Transverse colon (tissue), 4 donors: ENCODE measurements around the gene LSM12. TPM values are rescaled to one million over a fixed set of nuclear protein-coding genes. Genes with fewer than 3 reads are reported as not detected.
A peak's percentile ranks its signal among the peaks of the same experiment; 100 is the strongest.

ENCODE experiments used
- DNase-seq: peaks from one replicate; pipeline ENCODE4 v3.0.0-alpha.2; 2019
- H3K27ac ChIP-seq, 4 donors: fragments of 200-600 bp; sonication (generic); 2 replicates each; pipeline ENCODE4 v1.5.1; 2016 to 2018; ENCODE audit warnings: inconsistent platforms in 4 of 4
- H3K27me3 ChIP-seq: fragments of 200-600 bp; sonication (generic); 2 replicates; pipeline ENCODE4 v1.5.1; 2017; ENCODE audit warnings: inconsistent platforms
- H3K36me3 ChIP-seq, 4 donors: fragments of 200-600 bp; sonication (generic); 2 replicates each; pipeline ENCODE4 v1.5.1; 2017 to 2019; ENCODE audit warnings: inconsistent platforms in 4 of 4
- H3K4me1 ChIP-seq, 4 donors: fragments of 200-600 bp; sonication (generic); 2 replicates each; pipeline ENCODE4 v1.5.1; 2017 to 2020; ENCODE audit warnings: inconsistent platforms in 4 of 4
- H3K4me3 ChIP-seq, 4 donors: fragments of 200-600 bp; sonication (generic); 1 replicate in 1 of 4; 2 replicates in 3 of 4; pipeline versions ENCODE4 v1.5.1 to v1.6.1; 2017 to 2019; ENCODE audit warnings: inconsistent platforms in 4 of 4
- H3K9me3 ChIP-seq, 2 donors: fragments of 200-600 bp; sonication (generic); 2 replicates each; pipeline ENCODE4 v1.5.1; 2017 to 2019; ENCODE audit warnings: inconsistent platforms in 2 of 2
- CTCF ChIP-seq, 5 experiments: fragments of 200-600 bp in 3 of 5; fragments of 450-650 bp in 2 of 5; sonication (generic) in 3 of 5; IDR thresholded peaks; 1 replicate in 2 of 5; 2 replicates in 3 of 5; pipeline ENCODE4 v1.5.1; 2016 to 2017; ENCODE audit warnings: antibody characterized with exemption in 5 of 5, inconsistent platforms in 3 of 5, mild to moderate bottlenecking in 2 of 5, moderate library complexity in 1 of 5
- EP300 ChIP-seq: sonication (generic); formaldehyde crosslinking; IDR thresholded peaks from one replicate; pipeline ENCODE4 v1.6.1; 2017; ENCODE audit warnings: antibody characterized with exemption, low read depth
- POLR2A ChIP-seq: fragments of 450-650 bp; IDR thresholded peaks from one replicate; pipeline ENCODE4 v1.6.1; 2016; ENCODE audit warnings: antibody characterized with exemption, mild to moderate bottlenecking, moderate library complexity
- POLR2AphosphoS5 ChIP-seq, 3 donors: sonication (generic); formaldehyde crosslinking; IDR thresholded peaks; one replicate each; pipeline ENCODE4 v1.6.1; 2016; ENCODE audit warnings: antibody characterized with exemption in 3 of 3
- WGBS, 2 donors: methylation state at CpG; one replicate each; pipeline ENCODE4 v1.1.5; 2018; ENCODE audit warnings: low coverage in 1 of 2; 5-methylcytosine and 5-hydroxymethylcytosine counted together
- in situ Hi-C, 4 donors: fragments of 200-750 bp; cut with MboI; loops; one replicate each; pipeline versions ENCODE4 v1.15.0 to v1.15.1; 2017; ENCODE audit warnings: low sequenced_read_pairs in 3 of 4, low pct_ligation_motif_present in 1 of 4, low pct_unique_long_range_greater_than_20kb in 1 of 4
- intact Hi-C: fragments of 100-400 bp; cut with DNase I; formaldehyde crosslinking; loops from one replicate; pipeline ENCODE4 v1.15.1; 2023; ENCODE audit warnings: low total_unique reads
- total RNA-seq, 4 donors: library from RNA; depleted of rRNA; stranded (reverse); fragments of >200 nt; gene quantifications; one replicate each; pipeline ENCODE4 v1.1.0, GENCODE V29; 2016

The LSM12 gene
- total RNA-seq, 4 donors from 2014 or later = 5.4 to 29.2 (median 22.9) TPM

GRCh38 chr17:44075598-44076293, 9.3 kb upstream of the LSM12 start:
- Histone ChIP-seq H3K27ac (no peak overlapping the region), H3K27me3 (no peaks in the 10 kb centered on the region), H3K4me1 (peaks cover 7 to 13% (median 12%) of the 10 kb centered on the region in 4 donors), H3K9me3 (no peaks in the 10 kb centered on the region), H3K36me3 (peaks cover 0 to 20% (median 3%) of the 10 kb centered on the region in 4 donors), H3K4me3 (no peak overlapping the region)
- intact Hi-C loops = no loop called here
- DNase-seq = no peak
- no peak for TF ChIP-seq CTCF (IDR thresholded peaks at IDR 0.05)
- no peak for TF ChIP-seq EP300
- no peak for TF ChIP-seq POLR2A
- in situ Hi-C loops = no loop called here
- 86% methylated on average over 10 of the region's 10 CpGs; no CpG with 5 or more reads in 1 of the 2 donors for WGBS, 2 donors

- intact Hi-C loops = no loop called here
- Histone ChIP-seq H3K4me3 (no peak overlapping the region), H3K9me3 (no peaks in the 10 kb centered on the region), H3K27me3 (no peaks in the 10 kb centered on the region), H3K36me3 (peaks cover 0 to 20% (median 3%) of the 10 kb centered on the region in 4 donors), H3K4me1 (peaks cover 9 to 16% (median 14%) of the 10 kb centered on the region in 4 donors), H3K27ac (no peak overlapping the region)
- TF ChIP-seq EP300 (no peak), POLR2AphosphoS5 (IDR thresholded peaks at IDR 0.05) (no peak), POLR2A (no peak), CTCF (IDR thresholded peaks at IDR 0.05) (no peak)
- in situ Hi-C loops = loop anchor here in 1 of 4 donors (25.0 kb wide), 1 partner anchor 87 kb away; the partner anchor contains the start of gene ASB16
- 90 to 91% methylated on average over 2 to 9 of the region's 9 CpGs for WGBS, 2 donors
- no peak for DNase-seq
These were observed 8.4 kb upstream of the LSM12 start for GRCh38 chr17:44074911-44075285.

DNA sequence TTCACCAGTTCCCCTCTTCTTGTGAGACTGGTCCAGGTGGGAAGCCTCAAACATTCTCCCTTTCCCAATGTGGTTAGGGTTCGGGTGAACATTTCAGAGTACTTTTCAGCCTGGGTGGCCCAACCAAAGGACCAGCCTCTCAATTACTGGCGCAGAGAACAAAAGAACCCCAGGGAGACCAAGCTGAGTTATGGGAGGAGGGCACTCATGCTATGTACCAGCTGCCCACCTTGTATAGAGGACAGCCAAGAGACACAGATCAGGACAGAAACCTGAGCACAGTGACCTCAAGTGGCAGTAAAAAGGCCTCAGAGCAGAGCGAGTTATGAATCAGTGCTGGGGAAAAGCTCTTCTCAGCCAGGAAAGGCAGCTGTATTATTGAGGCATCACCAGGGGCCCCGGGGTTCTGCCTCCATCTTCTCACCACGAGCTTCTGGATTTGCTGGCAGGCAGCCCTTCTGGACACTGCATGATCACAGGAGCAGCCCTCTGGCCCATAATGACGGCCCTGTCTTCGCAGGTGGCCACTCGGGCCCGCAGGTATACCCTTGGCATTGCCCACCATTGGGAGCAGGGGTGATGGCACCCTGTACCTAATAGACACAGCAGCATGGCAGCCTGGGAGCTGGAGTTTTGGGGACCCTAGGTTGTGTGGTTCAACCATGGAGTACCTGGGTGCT, 7.9 kb upstream of the LSM12 start:
- H3K9me3 ChIP-seq = no peaks in the 10 kb centered on the region
- intact Hi-C loops = no loop called here
- H3K4me1 ChIP-seq = peaks cover 10 to 21% (median 15%) of the 10 kb centered on the region in 4 donors
- DNase-seq = no peak
- TF ChIP-seq POLR2A (no peak), POLR2AphosphoS5 (IDR thresholded peaks at IDR 0.05) (no peak), CTCF (IDR thresholded peaks at IDR 0.05) (no peak), EP300 (no peak)
- no peaks in the 10 kb centered on the region for H3K27me3 ChIP-seq
- in situ Hi-C loops = loop anchor here in 1 of 4 donors (25.0 kb wide), 1 partner anchor 88 kb away; the partner anchor contains the start of gene ASB16
- H3K36me3 ChIP-seq = peaks cover 0 to 20% (median 3%) of the 10 kb centered on the region in 4 donors
- no peak overlapping the region for H3K27ac ChIP-seq
- H3K4me3 ChIP-seq = no peak overlapping the region
- 81% methylated on average over 9 of the region's 9 CpGs; no CpG with 5 or more reads in 1 of the 2 donors for WGBS, 2 donors

GRCh38 chr17:44071772-44072171, 5.3 kb upstream of the LSM12 start:
- H3K27ac ChIP-seq = peak overlapping the region; percentile 91 to 96 (median 91)
- in situ Hi-C loops (loop anchor here in 1 of 4 donors (25.0 kb wide), 1 partner anchor 91 kb away; the partner anchor contains the start of gene ASB16), intact Hi-C loops (no loop called here)
- H3K9me3 ChIP-seq = no peaks in the 10 kb centered on the region
- TF ChIP-seq EP300 (no peak), POLR2AphosphoS5 (IDR thresholded peaks at IDR 0.05) (no peak), CTCF (IDR thresholded peaks at IDR 0.05) (no peak), POLR2A (no peak)
- H3K4me1 ChIP-seq = peaks cover 14 to 33% (median 21%) of the 10 kb centered on the region in 4 donors
- peak overlapping the region in 2 of 4 donors; percentile 56 to 87 for H3K4me3 ChIP-seq
- no peak for DNase-seq
- H3K36me3 ChIP-seq = no peaks in the 10 kb centered on the region
- WGBS, 2 donors = 20 to 24% methylated on average over 2 of the region's 2 CpGs
- no peaks in the 10 kb centered on the region for H3K27me3 ChIP-seq
